Left ventricle myocardium inferior (tissue), 1 donor: ENCODE results near the gene RIPPLY3. TPM values are rescaled to one million over a fixed set of nuclear protein-coding genes. Genes with fewer than 3 reads are reported as not detected.
"Not testable (repeated sequence)": the region's sequence is repeated elsewhere in the genome, so short reads cannot be mapped to it uniquely, and the experiment has no call there.

Experiments
- DNase-seq: peaks from one replicate; pipeline ENCODE4 v3.0.0-alpha.2; 2020
- H3K27ac ChIP-seq: fragments of 200-600 bp; replicated peaks from 2 replicates; pipeline ENCODE4 v1.8.0; 2021
- H3K27me3 ChIP-seq: fragments of 200-600 bp; 2 replicates; pipeline ENCODE4 v1.8.0; 2021; ENCODE audit warnings: low read depth
- H3K36me3 ChIP-seq: fragments of 200-600 bp; 2 replicates; pipeline ENCODE4 v1.8.0; 2021
- H3K4me1 ChIP-seq: fragments of 200-600 bp; 2 replicates; pipeline ENCODE4 v1.8.0; 2021
- H3K4me3 ChIP-seq: fragments of 200-600 bp; 2 replicates; pipeline ENCODE4 v1.8.0; 2021; ENCODE audit warnings: mild to moderate bottlenecking, moderate library complexity
- H3K9me3 ChIP-seq: fragments of 200-600 bp; replicated peaks from 2 replicates; pipeline ENCODE4 v1.8.0; 2021
- CTCF ChIP-seq: fragments of 200-600 bp; IDR thresholded peaks from 2 replicates; pipeline ENCODE4 v1.8.0; 2021; ENCODE audit warnings: antibody characterized with exemption, mild to moderate bottlenecking, borderline replicate concordance
- intact Hi-C: fragments of 100-400 bp; cut with micrococcal nuclease; formaldehyde crosslinking; loops from one replicate; pipeline ENCODE4 v1.11.0; 2022
- total RNA-seq: library from RNA; stranded (reverse); fragmentation: NEBNext Ultra II Directional; extraction: Animal tissue kit (Norgen Biotek cat#: 25700); gene quantifications from one replicate; pipeline ENCODE4 v1.2.1, GENCODE V29; 2021
- donor health status: DM: no; HTN: yes; CAD: no; lungs with severe emphysema.

RIPPLY3 gene
- total RNA-seq, 1 donor from 2014 or later, result not detected

GRCh38 chr21:37028570-37028969 lies 22.1 kb downstream of the RIPPLY3 start:
- intact Hi-C loops, result no loop called here
- no peak for DNase-seq

GRCh38 chr21:37030864-37031263 lies 24.4 kb downstream of the RIPPLY3 start:
- no peak for DNase-seq
- intact Hi-C loops, result no loop called here
- H3K9me3 ChIP-seq, result no peaks in the 10 kb centered on the region
- H3K4me1 ChIP-seq, result no peaks in the 10 kb centered on the region
- TF ChIP-seq CTCF, result no peak
- H3K36me3 ChIP-seq, result no peaks in the 10 kb centered on the region
- no peak overlapping the region for H3K4me3 ChIP-seq
- H3K27me3 ChIP-seq, result peaks cover 43% of the 10 kb centered on the region
- no peak overlapping the region for H3K27ac ChIP-seq

More at GRCh38 chr21:37028570-37028969, 22.1 kb downstream of the RIPPLY3 start:
- no peak overlapping the region for H3K4me3 ChIP-seq
- H3K36me3 ChIP-seq, result no peaks in the 10 kb centered on the region
- no peaks in the 10 kb centered on the region for H3K9me3 ChIP-seq
- H3K27ac ChIP-seq, result no peak overlapping the region
- no peak for TF ChIP-seq CTCF
- no peaks in the 10 kb centered on the region for H3K4me1 ChIP-seq
- H3K27me3 ChIP-seq, result peaks cover 45% of the 10 kb centered on the region

GRCh38 chr21:37032293-37032692 lies 25.8 kb downstream of the RIPPLY3 start:
- Histone ChIP-seq H3K4me3 (no peak overlapping the region), H3K9me3 (no peaks in the 10 kb centered on the region), H3K27ac (no peak overlapping the region), H3K36me3 (no peaks in the 10 kb centered on the region), H3K4me1 (no peaks in the 10 kb centered on the region), H3K27me3 (peaks cover 29% of the 10 kb centered on the region)
- intact Hi-C loops, result no loop called here
- TF ChIP-seq CTCF, result no peak
- DNase-seq, result no peak

- intact Hi-C loops, result no loop called here
- Histone ChIP-seq H3K27me3 (peaks cover 24% of the 10 kb centered on the region), H3K27ac (no peak overlapping the region), H3K4me3 (no peak overlapping the region), H3K4me1 (no peaks in the 10 kb centered on the region), H3K9me3 (no peaks in the 10 kb centered on the region), H3K36me3 (no peaks in the 10 kb centered on the region)
- no peak for TF ChIP-seq CTCF
- no peak for DNase-seq
Measured at GRCh38 chr21:37032877-37033471, 26.5 kb downstream of the RIPPLY3 start.

GRCh38 chr21:37034394-37034793 lies 27.9 kb downstream of the RIPPLY3 start:
- DNase-seq, H3K27ac ChIP-seq, H3K36me3 ChIP-seq, H3K4me1 ChIP-seq, intact Hi-C loops, H3K9me3 ChIP-seq, H3K4me3 ChIP-seq: not testable (repeated sequence)
- peaks cover 19% of the 10 kb centered on the region for H3K27me3 ChIP-seq

GRCh38 chr21:37036177-37036576 lies 29.7 kb downstream of the RIPPLY3 start:
- Histone ChIP-seq H3K27me3 (peaks cover 19% of the 10 kb centered on the region), H3K9me3 (no peaks in the 10 kb centered on the region), H3K4me3 (no peak overlapping the region), H3K36me3 (no peaks in the 10 kb centered on the region), H3K4me1 (no peaks in the 10 kb centered on the region), H3K27ac (no peak overlapping the region)
- DNase-seq, result no peak
- intact Hi-C loops, result no loop called here
- no peak for TF ChIP-seq CTCF
